ENCODE measurements around the gene ITSN2. TPM values are rescaled to one million over a fixed set of nuclear protein-coding genes. Genes with fewer than 3 reads are reported as not detected.
A peak's percentile ranks its signal among the peaks of the same experiment; 100 is the strongest.

ITSN2 gene
- total RNA-seq, 1 experiment from 2014 or later = 19.8 TPM

GRCh38 chr2:24353364-24353763 is 7.0 kb downstream of the ITSN2 start:
- peaks cover 3% of the 10 kb centered on the region; the same call in 1 of the 2 replicates for H3K36me3 Mint-ChIP-seq
- ATAC-seq (no peak), DNase-seq (ENCODE audit: low spot score) (no peak)
- POLR2A ChIA-PET = no interaction called here
- no peak overlapping the region for H3K27ac Mint-ChIP-seq
- H3K4me3 Mint-ChIP-seq = no peak overlapping the region
- peaks cover 4% of the 10 kb centered on the region for H3K9me3 Mint-ChIP-seq
- peaks cover 3% of the 10 kb centered on the region; the same call in 1 of the 2 replicates for H3K4me1 Mint-ChIP-seq
- 0 out of 2 replicates have a peak, but pooled peaks have one; percentile 44 for TF ChIP-seq GTF2I (CRISPR knock-in tag; conservative IDR thresholded peaks at IDR 0.05)
- no peak for TF ChIP-seq RORB (CRISPR knock-in tag; IDR thresholded peaks at IDR 0.05)
- TF ChIP-seq ZNF121 (CRISPR knock-in tag; IDR thresholded peaks at IDR 0.05) = peak; percentile 74
- H3K27me3 Mint-ChIP-seq (ENCODE audit: low read depth) = no peaks in the 10 kb centered on the region
- CTCF ChIA-PET = no interaction called here

GRCh38 chr2:24352664-24353063 is 7.7 kb downstream of the ITSN2 start:
- TF ChIP-seq ZMAT4 (CRISPR knock-in tag; IDR thresholded peaks at IDR 0.05) (no peak), E2F1 (CRISPR knock-in tag; IDR thresholded peaks at IDR 0.05) (no peak), ZNF263 (CRISPR knock-in tag; IDR thresholded peaks at IDR 0.05; ENCODE audit: low read depth) (no peak), SMAD3 (CRISPR knock-in tag; IDR thresholded peaks at IDR 0.05; ENCODE audit: borderline replicate concordance) (no peak), SMAD4 (CRISPR knock-in tag; IDR thresholded peaks at IDR 0.05) (no peak), NR3C1 (CRISPR knock-in tag; conservative IDR thresholded peaks at IDR 0.05; ENCODE audit: low read depth) (no peak), ELF4 (CRISPR knock-in tag; IDR thresholded peaks at IDR 0.05; ENCODE audit: low read depth) (no peak), PREB (CRISPR knock-in tag; IDR thresholded peaks at IDR 0.05; ENCODE audit: borderline replicate concordance) (no peak), FOXP4 (CRISPR knock-in tag; IDR thresholded peaks at IDR 0.05) (no peak)
- no peaks in the 10 kb centered on the region; the same call in 1 of the 2 replicates for H3K4me1 Mint-ChIP-seq
- DNase-seq (ENCODE audit: low spot score) (no peak), ATAC-seq (no peak)
- H3K9me3 Mint-ChIP-seq = peaks cover 4% of the 10 kb centered on the region
- ChIA-PET CTCF (interaction anchor here (0.8 kb wide), 1 partner anchor 8 kb away, joined by 3 read pairs; the partner anchor contains the start of gene ITSN2), POLR2A (no interaction called here)
- H3K27me3 Mint-ChIP-seq (ENCODE audit: low read depth) = no peaks in the 10 kb centered on the region
- H3K4me3 Mint-ChIP-seq = no peak overlapping the region
- peaks cover 3% of the 10 kb centered on the region; the same call in 1 of the 2 replicates for H3K36me3 Mint-ChIP-seq
- no peak overlapping the region for H3K27ac Mint-ChIP-seq

GRCh38 chr2:24351981-24352380 is 8.4 kb downstream of the ITSN2 start:
- POLR2A ChIA-PET = no interaction called here
- CTCF ChIA-PET = interaction anchor here (0.8 kb wide), 1 partner anchor 9 kb away, joined by 3 read pairs; the partner anchor contains the start of gene ITSN2
- peaks cover under 1% of the 10 kb centered on the region for H3K9me3 Mint-ChIP-seq
- DNase-seq (ENCODE audit: low spot score) (no peak), ATAC-seq (no peak; the same call in 1 of the 2 replicates)
- H3K4me3 Mint-ChIP-seq = no peak overlapping the region
- H3K4me1 Mint-ChIP-seq = no peaks in the 10 kb centered on the region; the same call in 1 of the 2 replicates
- no peak overlapping the region for H3K27ac Mint-ChIP-seq
- H3K36me3 Mint-ChIP-seq = peaks cover under 1% of the 10 kb centered on the region; the same call in 1 of the 2 replicates
- no peaks in the 10 kb centered on the region for H3K27me3 Mint-ChIP-seq (ENCODE audit: low read depth)
- no peak for TF ChIP-seq TCF7 (CRISPR knock-in tag; IDR thresholded peaks at IDR 0.05; ENCODE audit: low read depth)
- no peak for TF ChIP-seq FOXJ3 (CRISPR knock-in tag; IDR thresholded peaks at IDR 0.05; ENCODE audit: borderline replicate concordance)
- TF ChIP-seq USF1 (CRISPR knock-in tag; IDR thresholded peaks at IDR 0.05) = no peak
- TF ChIP-seq GTF2I (CRISPR knock-in tag; conservative IDR thresholded peaks at IDR 0.05) = no peak
- no peak for TF ChIP-seq TP53 (CRISPR knock-in tag; IDR thresholded peaks at IDR 0.05)
- no peak for TF ChIP-seq GABPB1 (CRISPR knock-in tag; IDR thresholded peaks at IDR 0.05)
- TF ChIP-seq ZNF232 (CRISPR knock-in tag; IDR thresholded peaks at IDR 0.05) = no peak
- TF ChIP-seq USF2 (CRISPR knock-in tag; IDR thresholded peaks at IDR 0.05) = no peak
- no peak for TF ChIP-seq ARID4B (CRISPR knock-in tag; IDR thresholded peaks at IDR 0.05; ENCODE audit: borderline replicate concordance)
- no peak for TF ChIP-seq PREB (CRISPR knock-in tag; IDR thresholded peaks at IDR 0.05; ENCODE audit: borderline replicate concordance)

All from WTC11 (cell line).